Activated naive CD4-positive, alpha-beta T cell treated with Interleukin-2 at 50 U/mL for 16 hours (primary cell): ENCODE results near the gene GPRC5A.

ENCODE experiments used
- DNase-seq: peaks from one replicate; pipeline ENCODE4 v3.0.0-alpha.2; 2020

GPRC5A gene

GRCh38 chr12:12885096-12885792, 6.1 kb upstream of the GPRC5A start:
- DNase-seq, result no peak

GRCh38 chr12:12887471-12887870, 3.9 kb upstream of the GPRC5A start:
- DNase-seq, result no peak

- DNase-seq, result no peak
These were observed 1.7 kb upstream of the GPRC5A start for GRCh38 chr12:12889701-12890100.

GRCh38 chr12:12890543-12891079, 751 bp upstream of the GPRC5A start:
- DNase-seq, result peak; percentile 11

GRCh38 chr12:12891881-12892355, 556 bp downstream of the GPRC5A start:
- no peak for DNase-seq

GRCh38 chr12:12892681-12893141, 1.3 kb downstream of the GPRC5A start:
- DNase-seq, result no peak

- no peak for DNase-seq
These were observed 2.1 kb downstream of the GPRC5A start for GRCh38 chr12:12893438-12893837.

- DNase-seq, result no peak
These were observed 4.9 kb downstream of the GPRC5A start for GRCh38 chr12:12896260-12896659.

- DNase-seq, result no peak
These were observed 5.9 kb downstream of the GPRC5A start for GRCh38 chr12:12897302-12897701.

GRCh38 chr12:12898136-12898717, 6.9 kb downstream of the GPRC5A start:
- DNase-seq, result no peak

- no peak for DNase-seq
These were observed 7.6 kb downstream of the GPRC5A start for GRCh38 chr12:12898911-12899511.

- peak; percentile 59 for DNase-seq
These were observed 8.4 kb downstream of the GPRC5A start for GRCh38 chr12:12899530-12900380.

GRCh38 chr12:12900786-12901157, 9.4 kb downstream of the GPRC5A start:
- DNase-seq, result no peak

- DNase-seq, result no peak
These were observed 9.9 kb downstream of the GPRC5A start for GRCh38 chr12:12901158-12901791.

GRCh38 chr12:12902036-12902435, 10.7 kb downstream of the GPRC5A start:
- DNase-seq, result no peak

- no peak for DNase-seq
These were observed 12.6 kb downstream of the GPRC5A start for GRCh38 chr12:12903642-12904609.

GRCh38 chr12:12907552-12907951, 16.2 kb downstream of the GPRC5A start:
- no peak for DNase-seq

- DNase-seq, result no peak
These were observed 16.9 kb downstream of the GPRC5A start for GRCh38 chr12:12908252-12908651.

GRCh38 chr12:12908711-12909110, 17.3 kb downstream of the GPRC5A start:
- no peak for DNase-seq

- no peak for DNase-seq
These were observed 18.0 kb downstream of the GPRC5A start for GRCh38 chr12:12909228-12909994.
